Stimulated activated CD4-positive, alpha-beta T cell treated with anti-CD3 and anti-CD28 coated beads, Interleukin-12 subunit alpha, Interleukin-12 subunit beta, amount 100 ng/mL, for 48 hours (primary cell): ENCODE measurements around the gene BRMS1.
A peak's percentile ranks its signal among the peaks of the same experiment; 100 is the strongest.
"Not testable (repeated sequence)": the region's sequence is repeated elsewhere in the genome, so short reads cannot be mapped to it uniquely, and the experiment has no call there.

Experiments
- DNase-seq, 3 donors: peaks; one replicate each; pipeline ENCODE4 v3.0.0-alpha.2; 2020; ENCODE audit warnings: low read depth in 2 of 3, low spot score in 1 of 3

Gene BRMS1

GRCh38 chr11:66326261-66327111 lies 18.4 kb downstream of the BRMS1 start:
- no peak for DNase-seq

- DNase-seq: no peak
Observed at GRCh38 chr11:66325263-66325671, 19.6 kb downstream of the BRMS1 start.

- DNase-seq: no peak
Observed at GRCh38 chr11:66324664-66325063, 20.2 kb downstream of the BRMS1 start.

- no peak for DNase-seq
Observed at GRCh38 chr11:66323684-66324083, 21.2 kb downstream of the BRMS1 start.

GRCh38 chr11:66322732-66323427 lies 22.0 kb downstream of the BRMS1 start:
- DNase-seq: no peak

- DNase-seq: no peak
Observed at GRCh38 chr11:66321606-66322005, 23.3 kb downstream of the BRMS1 start.

- not testable (repeated sequence) for DNase-seq
Observed at GRCh38 chr11:66320748-66321147, 24.2 kb downstream of the BRMS1 start.

- not testable (repeated sequence) for DNase-seq
Observed at GRCh38 chr11:66320289-66320688, 24.6 kb downstream of the BRMS1 start.

GRCh38 chr11:66318600-66318970 lies 26.3 kb downstream of the BRMS1 start:
- DNase-seq: no peak

GRCh38 chr11:66317723-66318599 lies 26.9 kb downstream of the BRMS1 start:
- DNase-seq: no peak

- DNase-seq: no peak
Observed at GRCh38 chr11:66317322-66317722, 27.6 kb downstream of the BRMS1 start.

GRCh38 chr11:66316849-66317251 lies 28.1 kb downstream of the BRMS1 start, which contains the start of gene CD248:
CD248 (minus strand) TSS chr11:66317044; CDS start chr11:66317027, 17 bp downstream.
- no peak for DNase-seq

GRCh38 chr11:66315921-66316811 lies 28.7 kb downstream of the BRMS1 start:
- no peak for DNase-seq

GRCh38 chr11:66315498-66315885 lies 29.4 kb downstream of the BRMS1 start:
- no peak for DNase-seq

GRCh38 chr11:66314561-66315497 lies 30.1 kb downstream of the BRMS1 start:
- no peak for DNase-seq

- no peak for DNase-seq
Observed at GRCh38 chr11:66314186-66314501, 30.8 kb downstream of the BRMS1 start.

GRCh38 chr11:66313321-66314185 lies 31.4 kb downstream of the BRMS1 start:
- DNase-seq: no peak

GRCh38 chr11:66312549-66313320 lies 32.2 kb downstream of the BRMS1 start:
- peak; percentile 89 to 95 (median 93) for DNase-seq
